ENCODE data around the gene POLR1E.

POLR1E gene

DNA sequence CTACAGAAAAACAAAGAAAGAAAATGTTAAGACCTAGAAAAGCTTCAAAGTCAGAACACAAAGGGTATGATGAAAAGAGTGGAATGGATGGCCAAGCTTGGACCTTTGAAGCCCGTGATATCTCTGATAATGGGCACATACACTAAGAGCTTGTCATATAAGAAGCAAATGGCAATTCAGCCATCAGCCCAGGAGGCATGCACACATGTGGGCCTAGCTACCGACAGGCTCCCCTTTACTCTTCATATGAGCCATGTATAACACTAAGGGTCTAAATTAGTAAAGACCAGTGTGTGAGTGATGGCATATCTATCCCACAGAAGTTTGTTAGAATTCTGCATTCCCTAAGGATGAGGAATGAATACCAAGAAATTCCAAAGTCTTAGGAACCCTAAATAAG lies 43.2 kb upstream of the POLR1E start:
- Histone ChIP-seq H3K27ac (no peak overlapping the region), H3K4me3 (no peak overlapping the region)
- no peak for DNase-seq (ENCODE audit: low spot score)
- TF ChIP-seq, protein P1, sequence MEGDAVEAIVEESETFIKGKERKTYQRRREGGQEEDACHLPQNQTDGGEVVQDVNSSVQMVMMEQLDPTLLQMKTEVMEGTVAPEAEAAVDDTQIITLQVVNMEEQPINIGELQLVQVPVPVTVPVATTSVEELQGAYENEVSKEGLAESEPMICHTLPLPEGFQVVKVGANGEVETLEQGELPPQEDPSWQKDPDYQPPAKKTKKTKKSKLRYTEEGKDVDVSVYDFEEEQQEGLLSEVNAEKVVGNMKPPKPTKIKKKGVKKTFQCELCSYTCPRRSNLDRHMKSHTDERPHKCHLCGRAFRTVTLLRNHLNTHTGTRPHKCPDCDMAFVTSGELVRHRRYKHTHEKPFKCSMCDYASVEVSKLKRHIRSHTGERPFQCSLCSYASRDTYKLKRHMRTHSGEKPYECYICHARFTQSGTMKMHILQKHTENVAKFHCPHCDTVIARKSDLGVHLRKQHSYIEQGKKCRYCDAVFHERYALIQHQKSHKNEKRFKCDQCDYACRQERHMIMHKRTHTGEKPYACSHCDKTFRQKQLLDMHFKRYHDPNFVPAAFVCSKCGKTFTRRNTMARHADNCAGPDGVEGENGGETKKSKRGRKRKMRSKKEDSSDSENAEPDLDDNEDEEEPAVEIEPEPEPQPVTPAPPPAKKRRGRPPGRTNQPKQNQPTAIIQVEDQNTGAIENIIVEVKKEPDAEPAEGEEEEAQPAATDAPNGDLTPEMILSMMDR (IDR thresholded peaks at IDR 0.05), result no peak

DNA sequence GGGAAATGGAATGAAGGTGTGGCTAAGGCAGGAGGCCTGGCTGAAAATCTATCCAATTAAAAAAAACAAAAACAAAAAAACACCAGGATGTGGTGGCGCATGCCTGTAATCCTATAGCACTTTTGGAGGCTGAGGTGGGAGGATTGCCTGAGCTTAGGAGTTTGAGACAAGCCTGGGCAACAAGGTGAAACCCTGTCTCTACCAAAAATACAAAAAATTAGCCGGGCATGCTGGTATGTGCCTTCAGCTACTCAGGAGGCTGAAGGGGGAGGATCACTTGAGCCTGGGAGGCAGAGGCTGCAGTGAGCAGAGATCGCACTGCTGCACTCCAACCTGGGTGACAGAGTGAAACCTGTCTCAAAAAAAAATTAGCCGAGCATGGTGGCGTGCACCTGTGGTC lies 42.2 kb upstream of the POLR1E start:
- DNase-seq (ENCODE audit: low spot score), result no peak
- no peak overlapping the region for H3K27ac ChIP-seq
- no peak overlapping the region for H3K4me3 ChIP-seq
- TF ChIP-seq, protein P1 (IDR thresholded peaks at IDR 0.05), result no peak

DNA sequence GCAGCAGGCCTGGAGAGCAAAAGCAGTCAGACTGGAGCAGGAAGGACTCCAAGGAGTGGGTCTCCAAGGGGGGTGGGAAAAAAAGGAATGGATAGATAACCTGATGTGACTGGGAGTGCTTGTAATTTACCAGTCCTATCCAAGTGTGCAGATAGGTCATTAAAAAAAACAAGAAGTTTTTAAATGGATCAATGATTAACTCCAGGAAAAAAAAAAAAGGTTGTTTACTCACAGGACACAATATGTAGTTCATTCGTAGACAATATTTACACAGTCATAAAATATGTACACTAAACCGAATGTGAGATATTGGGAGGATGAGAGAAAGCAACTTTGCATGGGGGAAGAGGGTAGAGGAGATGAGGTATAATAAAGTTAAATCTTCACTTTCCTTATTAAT lies 40.9 kb upstream of the POLR1E start:
- DNase-seq (ENCODE audit: low spot score), result no peak
- no peak overlapping the region for H3K4me3 ChIP-seq
- H3K27ac ChIP-seq, result no peak overlapping the region
- TF ChIP-seq, protein P1 (IDR thresholded peaks at IDR 0.05), result no peak

DNA sequence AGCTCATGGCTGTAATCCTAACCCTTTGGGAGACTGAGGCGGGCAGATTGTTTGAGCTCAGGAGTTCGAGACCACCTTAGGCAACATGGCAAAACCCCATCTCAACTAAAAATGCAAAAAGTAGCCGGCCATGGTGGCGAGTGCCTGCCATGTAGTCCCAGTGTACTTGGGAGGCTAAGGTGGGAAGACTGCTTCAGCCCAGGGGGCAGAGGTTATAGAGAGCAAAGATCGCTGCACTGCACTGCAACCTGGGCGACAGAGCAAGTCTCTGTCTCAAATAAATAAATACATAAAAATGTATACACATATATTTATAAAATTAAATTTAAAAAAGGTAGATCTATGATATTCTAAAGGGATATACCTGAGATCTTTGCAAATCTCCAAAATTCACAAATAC lies 39.9 kb upstream of the POLR1E start:
- TF ChIP-seq, protein P1 (IDR thresholded peaks at IDR 0.05), result no peak

DNA sequence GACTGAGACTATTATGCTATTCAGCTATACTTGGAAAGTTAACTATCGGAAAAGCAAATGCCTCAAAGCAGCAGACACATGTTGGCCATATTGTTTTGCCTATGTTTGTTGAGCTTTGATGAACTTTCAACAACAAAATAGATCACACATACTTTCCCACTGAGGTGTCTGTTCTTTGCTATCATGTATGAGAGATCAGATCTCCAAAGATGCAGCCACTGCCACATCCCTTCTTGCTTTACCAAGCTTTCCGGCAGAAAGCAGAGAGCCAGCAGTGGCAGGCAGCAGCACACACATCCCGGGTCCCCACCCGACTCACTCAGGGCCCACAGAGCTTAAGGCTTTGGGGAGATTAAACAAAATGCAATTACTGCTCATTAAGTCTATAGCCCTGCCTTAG lies 39.3 kb upstream of the POLR1E start:
- DNase-seq (ENCODE audit: low spot score), result peak; percentile 16
- Histone ChIP-seq H3K4me3 (no peak overlapping the region), H3K27ac (no peak overlapping the region)
- TF ChIP-seq, protein P1 (IDR thresholded peaks at IDR 0.05), result no peak

More for the DNA sequence above, 39.9 kb upstream of the POLR1E start:
- no peak overlapping the region for H3K4me3 ChIP-seq
- H3K27ac ChIP-seq, result no peak overlapping the region
- DNase-seq (ENCODE audit: low spot score), result no peak

DNA sequence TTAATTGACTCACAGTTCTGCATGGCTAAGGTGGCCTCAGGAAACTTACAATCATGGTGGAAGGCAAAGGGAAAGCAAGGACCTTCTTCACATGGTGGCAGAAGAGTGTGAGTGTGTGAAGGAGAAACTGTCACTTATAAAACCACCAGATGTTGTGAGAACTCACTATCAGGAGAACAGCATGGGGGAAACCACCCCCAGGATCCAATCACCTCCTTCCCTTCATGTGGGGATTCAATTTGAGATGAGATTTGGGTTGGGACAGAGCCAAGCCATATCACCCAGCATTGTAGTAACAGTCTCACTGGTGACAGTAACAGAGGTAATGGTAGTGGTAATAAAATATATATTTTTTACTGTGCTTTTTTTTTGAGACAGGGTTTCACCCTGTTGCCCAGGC lies 38.6 kb upstream of the POLR1E start:
- TF ChIP-seq, protein P1 (IDR thresholded peaks at IDR 0.05), result no peak
- no peak for DNase-seq (ENCODE audit: low spot score)
- H3K4me3 ChIP-seq, result no peak overlapping the region
- no peak overlapping the region for H3K27ac ChIP-seq

DNA sequence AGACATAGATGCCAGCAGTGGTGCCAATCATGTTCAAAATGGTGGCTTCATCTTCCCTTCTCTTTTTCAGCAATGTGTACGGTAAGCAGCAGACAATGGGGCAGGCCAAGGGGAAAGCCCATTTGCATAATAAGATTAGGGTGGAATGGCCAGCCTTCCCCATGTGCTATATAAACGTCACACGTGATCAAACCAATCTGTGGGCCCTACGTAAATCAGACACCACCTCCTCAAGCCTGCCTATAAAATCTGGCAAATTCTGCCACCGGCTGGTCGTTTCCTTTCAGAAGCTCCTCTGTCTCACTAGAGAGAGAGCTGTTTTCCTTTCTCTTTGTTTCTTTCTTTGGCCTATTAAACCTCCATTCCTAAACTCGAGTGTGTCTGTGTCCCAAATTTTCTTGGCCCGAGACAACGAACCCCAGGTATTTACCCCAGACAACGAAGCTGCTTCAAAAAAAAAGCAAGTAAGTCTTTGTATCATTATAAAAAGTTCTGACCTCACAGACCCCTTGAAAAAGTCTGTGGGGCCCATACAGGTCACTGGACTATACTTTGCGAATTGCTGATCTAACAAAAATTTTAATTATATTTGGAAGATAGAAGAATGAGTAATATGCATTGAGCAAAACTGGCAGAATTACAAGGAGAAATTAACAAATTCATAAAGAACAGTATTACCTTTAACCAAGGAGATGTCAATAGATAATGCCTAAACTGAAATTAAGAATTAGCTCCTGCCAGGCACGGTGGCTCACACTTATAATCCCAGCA lies 35.7 kb upstream of the POLR1E start:
- TF ChIP-seq, protein P1 (IDR thresholded peaks at IDR 0.05), result no peak
- peak; percentile 19 for DNase-seq (ENCODE audit: low spot score)
- Histone ChIP-seq H3K27ac (no peak overlapping the region), H3K4me3 (no peak overlapping the region)
